KBM-7 (cell line): ENCODE data around the gene SLC39A10.
"Not testable (repeated sequence)": the region's sequence is repeated elsewhere in the genome, so short reads cannot be mapped to it uniquely, and the experiment has no call there.

Experiments used
- DNase-seq: peaks from one replicate; pipeline ENCODE4 v3.0.0-alpha.2; 2015
- in situ Hi-C: fragments of 300-500 bp; cut with MboI; formaldehyde crosslinking; loops from 2 replicates; pipeline ENCODE4 v1.14.3; 2020; ENCODE audit warnings: low sequenced_read_pairs, low pct_unique_long_range_greater_than_20kb, mixed read lengths

Gene SLC39A10

DNA sequence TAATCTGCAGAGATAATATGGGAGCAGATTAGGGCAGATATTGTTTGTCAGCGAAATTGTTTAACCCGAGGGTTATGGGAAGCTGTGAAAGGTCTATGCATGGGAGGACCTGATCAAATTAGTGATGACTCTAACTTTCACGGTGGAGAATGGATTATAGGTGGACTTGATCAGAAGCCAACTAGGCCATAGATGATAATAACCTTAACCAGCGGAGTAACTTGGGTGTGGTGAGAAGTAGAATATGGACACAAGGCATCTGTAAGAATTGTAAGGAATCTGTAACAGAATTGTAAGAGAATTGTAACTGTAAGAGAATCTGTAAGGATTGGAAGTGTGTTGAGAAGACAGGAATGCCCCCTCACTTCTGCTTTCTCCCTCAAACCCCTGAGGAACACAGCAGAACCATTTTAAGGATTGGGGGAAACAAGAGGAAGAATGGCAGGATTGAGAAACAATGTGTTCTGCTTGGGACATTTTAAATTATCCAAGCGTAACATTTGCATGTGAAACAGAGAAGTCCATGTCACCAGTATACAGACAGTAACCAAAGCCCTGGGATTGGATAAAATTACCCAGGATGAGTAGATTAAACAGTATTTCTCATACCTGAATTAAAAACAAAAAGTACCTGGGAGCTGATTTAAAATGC is 14.9 kb upstream of the SLC39A10 start:
- DNase-seq = peak; percentile 68
- in situ Hi-C loops = no loop called here

DNA sequence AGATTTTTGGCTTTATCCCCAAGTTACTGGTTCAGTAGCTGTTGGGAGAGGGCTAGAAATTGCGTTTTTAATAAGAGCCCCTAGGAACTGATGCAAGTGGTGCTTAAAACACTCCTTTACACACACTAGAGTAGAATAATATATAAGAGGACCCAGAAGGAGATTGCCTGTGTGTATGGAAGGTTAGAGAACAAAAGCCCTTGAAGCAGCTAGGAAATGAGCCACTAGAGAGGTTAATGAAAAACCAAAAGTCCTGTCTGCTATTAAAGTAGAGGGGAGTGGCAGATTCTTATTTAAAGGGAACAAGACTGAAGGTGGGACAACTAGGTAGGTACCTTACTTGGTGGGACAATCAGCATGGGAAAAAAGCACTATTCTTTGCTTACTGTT is 14.4 kb upstream of the SLC39A10 start:
- no peak for DNase-seq
- in situ Hi-C loops = no loop called here

DNA sequence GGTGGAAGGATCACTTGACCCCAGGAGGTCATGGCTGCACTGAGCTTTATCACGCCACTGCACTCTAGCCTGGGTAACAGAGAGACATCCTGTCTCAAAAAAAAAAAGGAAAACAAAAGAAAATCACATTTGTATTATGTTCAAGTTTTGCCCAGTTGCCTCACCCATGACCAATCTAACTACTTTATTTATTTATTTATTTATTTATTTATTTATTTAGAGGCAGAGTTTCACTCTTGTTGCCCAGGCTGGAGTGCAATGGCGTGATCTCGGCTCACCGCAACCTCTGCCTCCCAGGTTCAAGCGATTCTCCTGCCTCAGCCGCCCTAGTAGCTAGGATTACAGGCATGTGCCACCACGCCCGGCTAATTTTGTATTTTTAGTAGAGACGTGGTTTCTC is 12.3 kb upstream of the SLC39A10 start:
- DNase-seq, in situ Hi-C loops: not testable (repeated sequence)

DNA sequence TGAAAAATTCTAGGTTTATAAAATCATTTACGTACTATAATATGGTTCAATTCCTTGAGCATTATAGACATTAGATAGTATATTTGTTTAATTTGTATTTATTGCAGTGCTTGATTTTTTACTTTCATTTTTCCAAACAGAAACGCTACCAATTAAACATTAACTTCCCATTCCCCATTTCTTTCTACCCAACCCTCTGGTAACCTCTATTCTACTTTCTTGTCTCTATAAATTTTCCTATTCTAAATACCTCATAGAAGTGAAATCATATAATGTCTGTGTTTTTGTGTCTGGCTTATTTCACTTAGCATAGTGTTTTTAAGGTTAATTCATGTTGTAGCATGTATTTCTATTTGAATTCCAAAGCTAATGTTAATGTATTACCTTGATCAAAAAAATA is 11.6 kb upstream of the SLC39A10 start:
- no peak for DNase-seq
- in situ Hi-C loops = no loop called here

DNA sequence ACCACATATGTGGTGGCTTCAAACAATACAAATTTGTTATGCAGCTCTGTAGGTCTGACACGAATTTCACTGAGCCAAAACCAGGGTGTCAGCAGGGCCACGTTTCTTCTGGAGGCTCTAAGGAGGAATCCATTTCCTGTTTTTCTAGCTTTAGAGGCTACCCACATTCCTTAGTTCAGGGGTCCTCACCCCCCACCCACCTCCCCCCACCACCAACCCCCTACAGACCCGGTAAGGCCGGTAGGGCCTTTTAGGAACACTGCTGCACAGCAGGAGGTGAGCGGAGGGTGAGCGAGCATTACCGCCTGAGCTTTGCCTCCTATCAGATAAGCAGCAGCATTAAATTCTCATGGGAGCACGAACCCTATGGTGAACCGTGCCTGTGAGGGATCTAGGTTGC is 10.6 kb upstream of the SLC39A10 start:
- DNase-seq = peak; percentile 53
- in situ Hi-C loops = no loop called here

DNA sequence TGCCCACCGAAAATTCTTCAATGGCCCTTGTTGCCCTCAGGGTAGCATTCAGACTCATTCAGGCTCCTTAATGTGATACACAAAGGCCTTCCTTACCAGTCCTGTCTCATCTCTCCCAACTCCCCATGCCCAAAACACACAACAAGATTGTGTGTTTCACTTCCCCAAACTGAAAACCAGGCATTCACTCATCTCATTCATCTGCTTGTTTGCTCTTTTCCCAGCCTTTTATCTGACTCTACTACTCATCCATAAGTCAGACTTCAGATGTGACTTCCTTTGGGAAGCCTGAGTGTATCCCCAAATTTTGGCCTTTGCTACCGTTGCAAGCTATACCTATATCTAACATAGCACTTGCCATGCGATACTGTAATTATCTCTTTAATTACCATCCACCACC is 9.7 kb upstream of the SLC39A10 start:
- DNase-seq = peak; percentile 59

DNA sequence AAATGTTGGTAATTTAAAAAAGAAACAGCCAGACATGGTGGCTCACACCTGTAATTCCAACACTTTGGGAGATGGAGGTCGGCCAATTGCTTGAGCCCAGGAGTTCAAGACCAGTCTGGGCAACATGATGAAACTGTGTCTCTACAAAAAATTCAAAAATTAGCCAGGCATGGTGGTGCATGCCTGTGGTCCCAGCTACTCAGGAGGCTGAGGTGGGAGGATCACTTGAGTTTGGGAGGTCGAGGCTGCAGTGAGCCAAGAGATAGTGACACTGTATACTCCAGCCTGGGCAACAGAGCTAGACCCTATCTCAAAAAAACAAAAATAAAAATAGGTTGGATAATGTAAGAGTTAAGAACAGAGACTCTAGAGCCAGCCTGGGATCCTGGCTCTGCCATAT is 8.7 kb upstream of the SLC39A10 start:
- DNase-seq, in situ Hi-C loops: not testable (repeated sequence)

More for the DNA sequence above, 9.7 kb upstream of the SLC39A10 start:
- in situ Hi-C loops = no loop called here

DNA sequence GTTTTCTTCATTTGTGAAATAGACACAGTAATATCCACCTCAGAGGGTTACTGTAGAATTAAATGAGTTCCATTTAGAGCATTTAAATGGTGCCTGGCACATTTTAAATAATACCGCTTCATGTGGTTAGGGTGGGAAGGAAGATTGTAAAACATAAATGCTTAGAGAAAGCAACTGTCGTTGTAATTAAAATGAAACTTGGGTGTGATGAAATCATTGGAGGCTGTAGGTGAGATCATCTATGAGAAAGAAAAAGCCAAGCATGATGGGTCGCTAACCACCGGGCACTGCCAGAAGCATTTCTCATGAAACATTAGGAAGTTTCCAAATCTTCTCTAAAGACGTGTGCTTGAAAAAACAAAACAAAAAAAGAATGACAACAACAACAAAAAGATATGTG is 8.2 kb upstream of the SLC39A10 start:
- DNase-seq = peak; percentile 65
- in situ Hi-C loops = no loop called here

DNA sequence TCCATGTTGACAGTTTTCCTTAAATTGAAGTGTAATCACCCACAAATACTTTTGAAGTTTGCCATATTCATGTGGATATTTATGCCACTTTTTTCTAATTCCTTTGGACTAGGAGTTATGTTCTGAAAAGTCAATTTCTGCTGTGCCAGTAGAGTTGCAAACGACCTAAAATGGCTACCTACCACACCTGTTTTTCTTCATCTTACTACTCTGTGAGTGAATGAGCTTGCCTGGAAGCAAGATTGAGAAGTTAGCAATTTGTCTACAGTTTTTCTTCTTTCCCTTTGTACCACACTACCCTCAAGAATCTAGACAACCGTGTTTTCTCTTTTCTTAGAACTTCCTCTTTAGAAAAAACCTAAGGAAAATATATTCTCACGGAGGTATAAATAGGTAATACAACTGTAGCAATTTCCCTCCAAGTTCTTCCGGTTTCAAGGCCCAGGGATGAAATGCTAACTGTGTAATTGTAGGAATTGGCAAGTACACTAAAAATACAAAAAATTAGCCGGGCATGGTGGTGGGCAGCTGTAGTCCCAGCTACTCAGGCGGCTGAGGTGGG is 7.3 kb upstream of the SLC39A10 start:
- DNase-seq = peak; percentile 81
- in situ Hi-C loops = loop anchor here (25.0 kb wide), 1 partner anchor 312 kb away; no protein-coding TSS in a partner anchor

DNA sequence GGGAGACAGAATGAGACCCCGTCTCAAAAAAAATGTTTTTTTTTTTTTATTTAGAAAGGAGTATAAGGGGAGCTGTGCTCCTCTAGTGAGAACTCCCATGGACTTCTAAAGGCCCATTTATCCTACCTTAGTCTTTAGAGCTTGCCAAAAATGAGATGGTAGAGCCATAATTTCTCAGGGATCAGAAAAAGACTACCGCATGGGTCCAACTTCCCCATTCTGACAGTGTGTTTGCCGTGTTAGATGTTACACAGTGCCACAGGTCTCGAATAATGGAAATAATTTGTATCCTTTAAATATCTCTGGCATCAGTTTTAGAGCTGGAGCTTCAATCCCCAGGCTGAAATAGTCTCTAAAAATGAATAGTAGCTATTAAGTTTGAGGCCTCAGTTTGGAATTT is 6.0 kb upstream of the SLC39A10 start:
- in situ Hi-C loops = loop anchor here (25.0 kb wide), 1 partner anchor 314 kb away; no protein-coding TSS in a partner anchor
- peak; percentile 46 for DNase-seq

DNA sequence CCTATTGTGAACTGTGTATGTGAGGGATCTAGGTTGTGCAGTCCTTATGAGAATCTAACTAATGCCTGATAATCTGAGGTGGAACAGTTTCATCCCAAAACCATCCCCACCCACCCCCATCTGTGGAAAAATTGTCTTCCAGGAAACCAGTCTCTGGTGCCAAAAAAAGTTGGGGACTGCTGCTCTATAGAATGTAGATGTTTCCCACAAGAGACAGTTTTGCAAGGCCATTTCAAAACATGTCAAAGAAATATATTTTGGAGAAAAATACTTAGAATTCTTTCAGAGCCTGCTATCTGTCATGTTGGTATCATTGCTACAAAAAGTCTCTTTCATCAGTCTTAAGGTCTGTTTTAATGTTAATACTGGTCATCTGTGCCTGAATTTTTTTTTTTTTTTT is 4.1 kb upstream of the SLC39A10 start:
- DNase-seq = no peak
- in situ Hi-C loops = loop anchor here (25.0 kb wide), 1 partner anchor 316 kb away; no protein-coding TSS in a partner anchor

DNA sequence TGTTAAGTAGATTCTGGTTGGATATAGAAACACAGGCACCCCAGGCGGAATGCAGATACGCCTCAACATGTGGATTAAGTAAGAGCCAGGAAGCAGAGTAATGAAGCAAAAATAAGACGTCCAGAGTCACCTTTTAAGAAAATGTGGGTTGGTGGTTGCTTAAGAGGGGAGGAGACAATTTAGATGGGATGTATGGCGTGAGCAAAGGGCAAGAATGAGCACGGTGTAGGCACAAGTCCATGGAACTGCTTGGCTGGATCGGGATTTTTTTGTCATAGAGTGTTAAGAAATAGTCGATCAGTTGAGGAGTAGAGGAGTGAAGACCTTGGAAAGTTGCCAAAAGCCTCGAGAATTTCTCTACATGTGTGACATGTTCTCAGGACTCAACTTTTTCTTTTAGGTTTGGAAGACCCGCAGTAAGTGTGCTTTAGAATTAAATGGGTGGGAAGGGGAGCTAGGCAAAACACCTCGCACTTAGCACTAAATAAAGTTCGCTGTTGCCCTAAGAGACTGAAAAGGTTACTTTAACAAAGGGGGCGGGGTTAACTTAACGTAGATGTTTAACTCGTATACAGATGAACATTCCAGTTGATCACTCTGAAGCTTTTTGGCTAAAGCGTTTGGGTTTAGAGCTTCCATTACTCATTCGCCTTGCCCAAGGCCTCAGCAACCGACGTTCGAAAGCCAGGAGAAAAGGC is 716 bp upstream of the SLC39A10 start:
- DNase-seq = no peak
- in situ Hi-C loops = loop anchor here (25.0 kb wide), 1 partner anchor 319 kb away; no protein-coding TSS in a partner anchor

DNA sequence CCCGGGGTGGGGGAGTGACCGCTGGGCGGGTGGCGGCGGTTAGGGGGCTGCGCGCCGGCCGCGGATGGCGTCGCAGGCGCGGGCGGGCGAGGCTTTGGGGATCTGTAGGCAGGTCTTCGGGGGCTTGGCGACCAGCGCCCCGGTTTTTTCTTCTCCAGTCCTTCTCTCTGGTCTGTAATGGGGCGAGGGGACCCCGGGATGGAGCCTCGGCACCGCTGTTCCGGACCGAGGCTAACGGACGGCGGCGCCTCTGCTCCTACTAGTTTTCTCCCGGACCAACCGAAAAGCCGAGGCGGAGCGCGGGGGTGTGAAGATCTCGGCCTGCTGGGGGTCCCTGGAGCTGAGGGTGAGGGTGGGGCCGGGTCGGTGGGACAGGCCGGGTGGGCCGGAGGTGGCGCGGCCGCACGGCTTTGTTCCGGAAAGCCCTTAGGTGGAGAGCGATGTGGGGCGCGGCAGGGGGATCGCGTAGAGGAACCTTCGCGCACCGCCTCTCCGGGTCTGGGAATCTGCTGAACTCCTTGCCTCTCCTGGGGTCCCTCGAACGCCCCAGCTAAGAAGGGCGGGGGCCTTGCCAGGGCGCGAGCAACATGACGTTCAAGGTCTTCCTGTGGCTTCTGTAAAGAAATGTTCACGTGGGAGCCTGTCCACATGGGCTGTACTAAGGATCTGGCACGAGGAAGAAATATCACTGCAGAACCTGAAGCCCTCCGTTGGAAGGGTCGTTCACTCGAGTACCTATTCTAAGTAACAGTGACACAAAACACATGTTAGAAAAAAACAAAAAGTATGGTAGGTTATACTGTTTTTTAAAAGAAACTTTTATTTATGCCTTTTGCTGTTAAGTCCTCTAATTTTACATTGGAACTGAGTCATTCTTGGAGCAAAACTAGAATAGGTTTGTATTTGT is 861 bp downstream of the SLC39A10 start:
- in situ Hi-C loops = loop anchor here (25.0 kb wide), 1 partner anchor 321 kb away; no protein-coding TSS in a partner anchor
- DNase-seq = peak; percentile 83

DNA sequence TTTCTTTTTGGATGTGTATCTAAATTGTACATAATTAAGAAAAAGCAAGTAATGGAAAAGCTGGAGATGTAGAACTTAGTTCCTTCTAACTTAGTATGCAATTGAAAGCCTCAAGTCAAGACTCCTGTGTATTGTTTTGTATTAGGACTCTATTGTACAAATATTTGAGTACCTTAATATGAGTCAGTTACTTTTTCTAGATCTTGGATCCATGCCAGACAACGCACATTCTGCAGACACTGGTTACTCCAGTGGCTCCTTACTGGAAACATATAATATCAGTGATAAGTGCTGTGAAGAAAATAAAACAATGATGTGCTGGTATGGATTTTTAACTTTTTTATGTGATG is 1.5 kb downstream of the SLC39A10 start:
- in situ Hi-C loops = loop anchor here (25.0 kb wide), 1 partner anchor 321 kb away; no protein-coding TSS in a partner anchor
- no peak for DNase-seq

DNA sequence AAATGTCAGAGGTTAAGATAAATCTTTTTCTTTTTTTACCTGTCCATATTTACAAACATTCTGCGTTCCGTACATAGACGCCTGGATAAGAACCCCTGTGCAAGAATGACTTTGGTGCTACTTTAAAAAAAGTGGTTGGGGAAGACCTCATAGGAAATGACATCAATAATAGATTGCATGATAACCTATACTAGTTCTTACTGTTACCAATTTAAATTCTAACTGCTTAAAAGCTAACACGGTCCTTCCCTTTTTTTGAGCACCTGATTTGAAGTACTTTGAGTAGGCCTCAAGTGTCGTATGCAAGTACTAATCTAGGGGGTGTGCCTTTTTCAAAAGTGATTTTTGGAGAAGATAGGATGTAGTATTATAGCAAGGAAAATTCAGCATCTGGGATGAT is 2.1 kb downstream of the SLC39A10 start:
- in situ Hi-C loops = loop anchor here (25.0 kb wide), 1 partner anchor 322 kb away; no protein-coding TSS in a partner anchor
- DNase-seq = peak; percentile 78

DNA sequence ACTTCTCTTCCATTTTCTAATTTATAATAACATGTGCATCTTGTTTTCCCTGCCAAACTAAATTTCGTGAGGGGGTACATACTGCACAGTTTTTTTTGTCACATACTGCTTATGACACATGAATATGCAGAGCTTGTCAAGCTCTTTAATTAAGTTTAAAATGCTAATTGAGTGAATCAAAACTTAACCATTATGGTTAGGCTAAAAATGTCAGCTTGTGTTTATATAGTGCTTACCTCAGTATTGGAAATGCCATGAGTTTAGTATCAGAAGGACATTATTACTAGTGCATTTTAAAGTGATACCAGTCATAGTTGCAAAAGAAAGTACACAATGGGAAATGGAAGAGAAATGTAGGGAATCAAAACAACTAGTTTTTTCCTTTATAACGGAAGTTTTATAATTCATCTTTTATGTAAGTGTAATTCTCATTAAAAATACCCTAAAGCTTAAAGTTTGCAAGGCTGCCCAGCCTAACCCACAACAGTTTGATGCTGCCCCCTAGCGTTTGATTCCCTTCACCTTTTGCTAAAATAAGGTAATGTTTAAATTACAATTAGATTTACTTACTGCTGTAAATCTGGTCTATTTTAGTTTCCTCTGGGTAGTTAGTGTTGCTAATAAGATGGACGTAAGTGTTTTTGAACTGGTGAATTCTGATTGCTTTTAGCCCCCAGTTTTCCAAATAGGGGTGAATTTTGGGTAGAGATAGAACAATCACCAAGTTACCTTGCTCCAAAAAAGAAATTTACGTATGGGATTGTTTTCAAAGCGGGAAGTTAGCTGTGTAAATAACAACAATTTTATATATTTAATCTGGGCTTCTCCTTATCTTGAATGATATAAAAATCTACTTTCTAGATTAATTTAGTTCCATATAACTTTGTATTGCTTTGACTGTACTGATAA is 3.2 kb downstream of the SLC39A10 start:
- peak; percentile 81 for DNase-seq
- in situ Hi-C loops = loop anchor here (25.0 kb wide), 1 partner anchor 323 kb away; no protein-coding TSS in a partner anchor

DNA sequence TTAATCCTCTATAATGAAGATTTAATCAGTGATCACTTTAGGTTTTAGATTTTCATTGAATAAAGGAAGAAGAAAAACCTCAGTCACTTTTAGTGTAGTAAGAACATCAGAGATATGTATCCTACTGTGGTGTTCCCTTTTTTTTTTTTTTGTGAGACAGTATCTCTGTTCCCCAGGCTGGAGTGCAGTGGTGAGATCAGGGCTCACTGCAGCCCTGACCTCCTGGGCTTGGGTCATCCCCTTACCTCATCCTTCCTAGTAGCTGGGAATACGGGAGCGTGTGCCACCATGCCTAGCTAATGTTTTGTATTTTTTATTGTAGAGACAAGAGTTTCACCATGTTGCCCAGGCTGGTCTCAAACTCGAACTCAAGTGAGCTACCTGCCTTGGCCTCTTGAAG is 5.1 kb downstream of the SLC39A10 start:
- in situ Hi-C loops = loop anchor here (25.0 kb wide), 1 partner anchor 325 kb away; no protein-coding TSS in a partner anchor

DNA sequence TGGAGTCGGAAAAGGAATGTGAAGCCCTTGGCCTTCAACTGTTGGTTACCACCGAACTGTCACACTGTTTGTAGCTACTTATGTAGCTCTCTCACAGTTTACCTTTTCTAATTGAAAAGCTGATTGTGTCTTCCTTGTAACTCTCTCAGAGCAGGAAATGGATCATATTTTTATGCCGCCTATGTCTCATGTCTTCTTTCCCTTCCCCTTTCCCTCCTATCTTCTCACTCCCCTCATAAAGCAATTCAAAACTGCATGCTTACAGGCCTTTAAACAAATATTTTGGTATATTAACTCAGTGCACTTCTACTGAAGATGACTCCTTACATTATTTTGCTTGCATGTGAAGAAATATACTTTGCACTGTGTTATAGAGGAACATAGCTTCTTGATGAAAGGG is 6.0 kb downstream of the SLC39A10 start:
- DNase-seq = no peak

More for the DNA sequence above, 5.1 kb downstream of the SLC39A10 start:
- DNase-seq = peak; percentile 75

More for the DNA sequence above, 6.0 kb downstream of the SLC39A10 start:
- in situ Hi-C loops = loop anchor here (25.0 kb wide), 1 partner anchor 326 kb away; no protein-coding TSS in a partner anchor
